Measurements from ENCODE around the gene PRKAR2B. TPM values are rescaled to one million over a fixed set of nuclear protein-coding genes. Genes with fewer than 3 reads are reported as not detected.
A peak's percentile ranks its signal among the peaks of the same experiment; 100 is the strongest.

Gene PRKAR2B
- total RNA-seq: 19.2 and 20.3 TPM in 2 replicates
- long read RNA-seq, partial matches to known transcripts: 5 of 8 reads
- long read RNA-seq, other reads (novel, unspliced or antisense): 1 of 8 reads

DNA sequence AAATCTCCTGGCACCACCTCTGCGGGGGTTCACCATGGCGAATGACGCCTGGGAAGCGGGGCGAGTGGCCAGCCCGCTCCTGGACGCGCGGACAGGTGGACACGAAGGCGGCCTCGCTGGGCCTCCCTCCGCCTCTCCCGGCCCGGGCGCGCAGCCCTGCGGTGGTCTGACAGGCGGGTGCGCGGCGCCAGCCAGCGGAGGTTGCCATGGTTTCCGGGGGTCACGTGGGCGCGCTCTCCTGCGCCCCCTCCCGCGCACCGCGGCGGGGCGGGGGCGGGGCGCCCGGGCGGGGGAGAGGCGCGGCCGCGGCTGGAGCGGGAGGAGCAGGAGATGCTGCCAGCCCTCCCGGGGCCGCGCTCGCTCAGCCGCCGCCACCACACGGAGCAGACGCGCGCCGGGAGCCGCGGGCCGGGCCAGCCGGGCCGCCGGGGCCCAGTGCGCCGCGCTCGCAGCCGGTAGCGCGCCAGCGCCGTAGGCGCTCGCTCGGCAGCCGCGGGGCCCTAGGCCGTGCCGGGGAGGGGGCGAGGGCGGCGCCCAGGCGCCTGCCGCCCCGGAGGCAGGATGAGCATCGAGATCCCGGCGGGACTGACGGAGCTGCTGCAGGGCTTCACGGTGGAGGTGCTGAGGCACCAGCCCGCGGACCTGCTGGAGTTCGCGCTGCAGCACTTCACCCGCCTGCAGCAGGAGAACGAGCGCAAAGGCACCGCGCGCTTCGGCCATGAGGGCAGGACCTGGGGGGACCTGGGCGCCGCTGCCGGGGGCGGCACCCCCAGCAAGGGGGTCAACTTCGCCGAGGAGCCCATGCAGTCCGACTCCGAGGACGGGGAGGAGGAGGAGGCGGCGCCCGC is at the start of gene PRKAR2B:
TSS of gene PRKAR2B (plus strand) at position 359 of the 848 bp plus-strand sequence. CDS start at position 562, 203 bp downstream.
- H3K27me3 Mint-ChIP-seq: no peaks in the 10 kb centered on the region
- H3K36me3 Mint-ChIP-seq (ENCODE audit: insufficient read depth): peaks cover 1% of the 10 kb centered on the region
- H3K4me3 Mint-ChIP-seq (ENCODE audit: low read depth): peak within 1 kb of the TSS; percentile 89
- H3K4me1 Mint-ChIP-seq (ENCODE audit: low read depth): peaks cover 18% of the 10 kb centered on the region
- peak; percentile 84 for DNase-seq (ENCODE audit: low spot score, unreplicated experiment)
- H3K27ac Mint-ChIP-seq: peak within 1 kb of the TSS; percentile 90
- TF ChIP-seq, protein P1, sequence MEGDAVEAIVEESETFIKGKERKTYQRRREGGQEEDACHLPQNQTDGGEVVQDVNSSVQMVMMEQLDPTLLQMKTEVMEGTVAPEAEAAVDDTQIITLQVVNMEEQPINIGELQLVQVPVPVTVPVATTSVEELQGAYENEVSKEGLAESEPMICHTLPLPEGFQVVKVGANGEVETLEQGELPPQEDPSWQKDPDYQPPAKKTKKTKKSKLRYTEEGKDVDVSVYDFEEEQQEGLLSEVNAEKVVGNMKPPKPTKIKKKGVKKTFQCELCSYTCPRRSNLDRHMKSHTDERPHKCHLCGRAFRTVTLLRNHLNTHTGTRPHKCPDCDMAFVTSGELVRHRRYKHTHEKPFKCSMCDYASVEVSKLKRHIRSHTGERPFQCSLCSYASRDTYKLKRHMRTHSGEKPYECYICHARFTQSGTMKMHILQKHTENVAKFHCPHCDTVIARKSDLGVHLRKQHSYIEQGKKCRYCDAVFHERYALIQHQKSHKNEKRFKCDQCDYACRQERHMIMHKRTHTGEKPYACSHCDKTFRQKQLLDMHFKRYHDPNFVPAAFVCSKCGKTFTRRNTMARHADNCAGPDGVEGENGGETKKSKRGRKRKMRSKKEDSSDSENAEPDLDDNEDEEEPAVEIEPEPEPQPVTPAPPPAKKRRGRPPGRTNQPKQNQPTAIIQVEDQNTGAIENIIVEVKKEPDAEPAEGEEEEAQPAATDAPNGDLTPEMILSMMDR (IDR thresholded peaks at IDR 0.05; ENCODE audit: unreplicated experiment): no peak
- H3K9me3 Mint-ChIP-seq (ENCODE audit: low read depth): peaks cover 3% of the 10 kb centered on the region

DNA sequence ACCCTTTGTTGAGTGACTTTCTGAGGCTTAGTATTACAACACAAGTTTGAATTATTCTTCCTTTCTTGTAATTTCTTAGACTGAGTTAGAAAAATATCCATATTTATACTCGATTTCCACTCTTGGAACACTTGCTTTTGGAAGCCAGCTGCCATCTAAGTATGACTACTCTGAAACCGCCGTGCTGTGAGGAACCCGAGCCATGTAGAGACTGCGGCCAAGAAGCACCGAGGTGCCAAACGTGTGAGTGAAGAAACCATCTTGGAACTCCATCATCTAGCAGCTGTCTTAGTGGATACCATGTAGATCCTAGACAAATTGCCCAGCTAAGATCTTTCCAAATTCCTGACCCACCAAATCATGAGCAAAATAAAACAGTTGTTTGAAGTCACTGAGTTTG is 49.7 kb upstream of the PRKAR2B start:
- H3K27me3 Mint-ChIP-seq: no peaks in the 10 kb centered on the region
- TF ChIP-seq, protein P1 (IDR thresholded peaks at IDR 0.05; ENCODE audit: unreplicated experiment): no peak
- H3K36me3 Mint-ChIP-seq (ENCODE audit: insufficient read depth): no peaks in the 10 kb centered on the region
- H3K27ac Mint-ChIP-seq: no peak overlapping the region
- no peaks in the 10 kb centered on the region for H3K4me1 Mint-ChIP-seq (ENCODE audit: low read depth)
- no peak overlapping the region for H3K4me3 Mint-ChIP-seq (ENCODE audit: low read depth)
- H3K9me3 Mint-ChIP-seq (ENCODE audit: low read depth): no peaks in the 10 kb centered on the region
- no peak for DNase-seq (ENCODE audit: low spot score, unreplicated experiment)

DNA sequence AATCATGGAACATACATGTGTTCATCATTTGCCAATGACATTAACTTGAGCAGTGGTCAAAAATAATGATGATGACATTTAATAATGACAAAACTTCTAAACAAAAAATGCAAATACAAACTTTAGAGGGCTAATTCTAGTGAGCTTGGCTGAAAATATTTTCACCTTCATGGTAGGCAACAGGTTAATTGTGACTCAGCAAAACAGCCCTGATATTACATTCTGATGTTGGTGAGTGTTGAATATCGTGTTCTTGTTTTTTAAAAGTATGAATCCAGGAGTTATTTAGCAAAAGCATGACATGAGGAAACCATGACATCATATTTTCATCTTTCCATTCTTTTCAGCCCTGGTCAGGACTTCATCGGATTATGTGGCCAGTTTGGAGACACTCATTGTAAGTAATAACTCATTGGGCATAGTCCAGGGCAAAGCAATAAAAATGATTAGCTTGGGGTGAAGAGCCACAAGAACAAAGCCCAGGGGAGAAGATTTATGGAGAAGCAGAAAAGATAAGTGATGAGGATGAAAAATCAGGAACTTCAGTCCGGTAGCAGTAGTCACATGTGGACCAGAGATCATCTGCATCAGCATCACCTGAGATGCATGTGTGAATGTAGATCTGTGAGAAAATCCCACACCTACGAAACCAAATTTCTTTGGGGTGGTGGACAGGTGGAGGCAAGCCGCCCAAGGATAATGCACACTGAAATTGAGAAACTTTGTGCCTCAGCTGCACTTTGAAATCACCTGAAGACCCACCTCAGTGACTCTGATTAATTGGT is 46.8 kb upstream of the PRKAR2B start:
- H3K4me1 Mint-ChIP-seq (ENCODE audit: low read depth): peaks cover 6% of the 10 kb centered on the region
- TF ChIP-seq, protein P1 (IDR thresholded peaks at IDR 0.05; ENCODE audit: unreplicated experiment): no peak
- H3K27ac Mint-ChIP-seq: no peak overlapping the region
- no peak overlapping the region for H3K4me3 Mint-ChIP-seq (ENCODE audit: low read depth)
- H3K36me3 Mint-ChIP-seq (ENCODE audit: insufficient read depth): no peaks in the 10 kb centered on the region
- peaks cover 3% of the 10 kb centered on the region for H3K9me3 Mint-ChIP-seq (ENCODE audit: low read depth)
- no peak for DNase-seq (ENCODE audit: low spot score, unreplicated experiment)
- H3K27me3 Mint-ChIP-seq: no peaks in the 10 kb centered on the region

DNA sequence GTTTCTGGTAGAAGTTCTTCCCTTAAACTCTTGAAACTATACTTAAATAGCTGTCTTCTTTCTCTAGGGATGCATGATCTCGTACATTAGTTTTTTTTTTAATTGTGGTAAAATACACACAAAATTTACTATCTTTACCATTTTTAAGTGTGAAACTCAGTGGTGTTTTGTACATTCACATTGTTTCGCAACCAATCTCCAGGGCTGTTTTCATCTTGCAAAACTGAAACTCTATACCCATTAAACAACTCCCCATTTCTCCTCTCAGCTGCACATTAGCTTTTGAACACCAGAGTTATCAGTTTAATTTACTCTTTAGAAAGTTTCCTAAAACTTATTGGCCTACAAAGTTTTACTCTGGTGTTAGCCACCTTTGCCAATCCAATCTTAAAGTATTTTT is 45.5 kb upstream of the PRKAR2B start:
- Mint-ChIP-seq H3K27me3 (no peaks in the 10 kb centered on the region), H3K4me3 (ENCODE audit: low read depth) (no peak overlapping the region), H3K4me1 (ENCODE audit: low read depth) (peaks cover 6% of the 10 kb centered on the region), H3K9me3 (ENCODE audit: low read depth) (peaks cover 3% of the 10 kb centered on the region), H3K27ac (no peak overlapping the region), H3K36me3 (ENCODE audit: insufficient read depth) (no peaks in the 10 kb centered on the region)
- DNase-seq (ENCODE audit: low spot score, unreplicated experiment): no peak
- TF ChIP-seq, protein P1 (IDR thresholded peaks at IDR 0.05; ENCODE audit: unreplicated experiment): no peak

DNA sequence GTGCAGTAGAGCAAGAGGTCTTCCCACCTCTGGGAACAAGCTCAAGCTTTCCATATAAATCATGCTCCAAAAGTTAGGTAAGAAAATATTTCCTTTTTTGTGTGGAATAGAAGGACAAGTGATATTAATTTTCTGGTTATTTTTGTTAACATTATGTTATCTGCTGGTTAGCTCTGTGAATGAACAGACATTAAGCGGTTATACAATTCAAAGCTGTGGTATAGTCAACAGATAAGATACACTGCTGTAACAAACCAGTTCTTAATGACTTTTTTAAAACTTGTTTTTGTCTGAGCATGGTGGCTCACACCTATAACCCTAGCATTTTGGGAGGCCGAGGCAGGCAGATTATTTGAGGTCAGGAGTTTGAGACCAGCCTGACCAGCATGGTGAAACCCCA is 43.0 kb upstream of the PRKAR2B start:
- Mint-ChIP-seq H3K36me3 (ENCODE audit: insufficient read depth) (no peaks in the 10 kb centered on the region), H3K9me3 (ENCODE audit: low read depth) (peaks cover 3% of the 10 kb centered on the region)

More for the DNA sequence above, 43.0 kb upstream of the PRKAR2B start:
- Mint-ChIP-seq H3K4me1 (ENCODE audit: low read depth) (peaks cover 6% of the 10 kb centered on the region), H3K27me3 (no peaks in the 10 kb centered on the region), H3K4me3 (ENCODE audit: low read depth) (no peak overlapping the region), H3K27ac (no peak overlapping the region)
- DNase-seq (ENCODE audit: low spot score, unreplicated experiment): no peak
- TF ChIP-seq, protein P1 (IDR thresholded peaks at IDR 0.05; ENCODE audit: unreplicated experiment): no peak
